T-helper 17 cell (primary cell): ENCODE results near the gene INTS7. TPM values are rescaled to one million over a fixed set of nuclear protein-coding genes. Genes with fewer than 3 reads are reported as not detected.
"Not testable (repeated sequence)": the region's sequence is repeated elsewhere in the genome, so short reads cannot be mapped to it uniquely, and the experiment has no call there.

Source experiments
- ATAC-seq: fragments of 150-1000 bp; cut with Tn5 transposase; 2 replicates; pipeline ENCODE4 v1.10.0; 2021; ENCODE audit warnings: mild to moderate bottlenecking, moderate library complexity
- DNase-seq, 3 donors: peaks; one replicate each; pipeline versions ENCODE4 v3.0.0 to v3.0.0-alpha.2; 2020 to 2021
- H3K9me3 ChIP-seq: one replicate; pipeline ENCODE4 v1.7.0; 2013; ENCODE audit warnings: low read length, mild to moderate bottlenecking; ENCODE audit not compliant: control insufficient read depth, poor library complexity, severe bottlenecking
- H3K27ac Mint-ChIP-seq: one replicate; pipeline ENCODE4 v1.8.0; 2022; ENCODE audit warnings: mild to moderate bottlenecking, moderate library complexity, mixed read lengths
- H3K27me3 Mint-ChIP-seq: one replicate; pipeline ENCODE4 v1.8.0; 2022; ENCODE audit warnings: mixed read lengths
- H3K36me3 Mint-ChIP-seq: one replicate; pipeline ENCODE4 v1.8.0; 2022; ENCODE audit warnings: low read depth, mixed read lengths
- H3K4me1 Mint-ChIP-seq: one replicate; pipeline ENCODE4 v1.8.0; 2022; ENCODE audit warnings: mild to moderate bottlenecking, mixed read lengths
- H3K4me3 Mint-ChIP-seq: one replicate; pipeline ENCODE4 v1.8.0; 2022; ENCODE audit warnings: mild to moderate bottlenecking, moderate library complexity, mixed read lengths
- total RNA-seq, 4 donors: library from RNA in 2 of 4; stranded (reverse) in 2 of 4; gene quantifications; one replicate each; pipeline ENCODE4 v1.2.3 and lab custom pipeline; 2022 to 2026

INTS7 gene
- total RNA-seq, 2 donors from 2014 or later: 9.2 to 9.5 TPM

DNA sequence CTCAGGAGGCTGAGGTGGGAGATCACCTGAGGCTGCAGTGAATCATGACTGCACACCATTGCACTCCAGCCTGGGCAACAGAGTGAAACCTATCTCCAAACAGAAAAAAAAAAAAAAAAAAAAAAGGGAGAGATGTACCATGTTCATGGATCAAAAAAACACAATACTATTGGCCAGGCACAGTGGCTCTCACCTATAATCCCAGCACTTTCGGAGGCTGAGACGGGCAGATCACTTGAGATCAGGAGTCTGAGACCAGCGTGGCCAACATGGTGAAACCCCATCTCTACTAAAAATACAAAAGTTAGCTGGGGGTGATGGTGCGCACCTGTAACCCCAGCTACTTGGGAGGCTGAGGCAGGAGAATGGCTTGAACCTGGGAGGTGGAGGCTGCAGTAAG, 37.9 kb downstream of the INTS7 start:
- ATAC-seq, DNase-seq, H3K9me3 ChIP-seq, H3K27me3 Mint-ChIP-seq, H3K4me3 Mint-ChIP-seq, H3K36me3 Mint-ChIP-seq, H3K27ac Mint-ChIP-seq: not testable (repeated sequence)
- H3K4me1 Mint-ChIP-seq: peaks cover 11% of the 10 kb centered on the region

- DNase-seq (no peak), ATAC-seq (no peak)
- peak overlapping the region; percentile 65 for H3K27ac Mint-ChIP-seq
- H3K4me3 Mint-ChIP-seq: no peak overlapping the region
- peaks cover 14% of the 10 kb centered on the region for H3K4me1 Mint-ChIP-seq
- H3K9me3 ChIP-seq: no peaks in the 10 kb centered on the region
- peaks cover 12% of the 10 kb centered on the region for H3K36me3 Mint-ChIP-seq
- no peaks in the 10 kb centered on the region for H3K27me3 Mint-ChIP-seq
These were observed 43.7 kb downstream of the INTS7 start for GRCh38 chr1:211991695-211992094.

DNA sequence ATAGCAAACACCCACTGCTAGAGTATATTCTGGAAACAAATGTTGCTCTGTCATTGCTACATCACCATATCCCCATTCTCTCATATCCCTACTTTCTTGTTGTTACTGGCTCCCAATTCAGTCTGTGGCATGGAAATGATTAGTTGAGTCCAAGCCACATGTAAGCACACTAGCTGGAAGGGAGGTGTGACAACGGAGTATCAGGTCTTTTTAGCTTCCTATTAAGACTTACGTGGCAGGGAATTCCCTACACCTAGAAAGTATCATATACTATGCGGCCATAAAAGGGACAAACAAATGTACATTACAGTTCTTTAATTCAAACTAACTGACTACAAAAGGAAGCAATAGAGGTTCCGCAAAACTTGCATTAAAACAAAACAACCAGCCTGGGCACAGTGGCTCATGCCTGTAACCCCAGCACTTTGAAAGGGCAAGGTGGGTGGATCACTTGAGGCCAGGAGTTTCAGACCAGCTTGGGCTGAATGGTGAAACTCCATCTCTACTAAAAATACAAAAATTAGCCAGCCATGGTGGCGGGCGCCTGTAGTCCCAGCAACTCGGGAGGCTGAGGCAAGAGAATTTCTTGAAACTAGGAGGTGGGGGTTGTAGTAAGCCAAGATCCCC, 48.6 kb downstream of the INTS7 start:
- peaks cover 9% of the 10 kb centered on the region for H3K36me3 Mint-ChIP-seq
- H3K9me3 ChIP-seq: no peaks in the 10 kb centered on the region
- ATAC-seq (no peak), DNase-seq (no peak)
- no peaks in the 10 kb centered on the region for H3K27me3 Mint-ChIP-seq
- H3K27ac Mint-ChIP-seq: no peak overlapping the region
- peaks cover 9% of the 10 kb centered on the region for H3K4me1 Mint-ChIP-seq
- H3K4me3 Mint-ChIP-seq: no peak overlapping the region

- peaks cover 3% of the 10 kb centered on the region for H3K4me1 Mint-ChIP-seq
- no peak overlapping the region for H3K4me3 Mint-ChIP-seq
- H3K27ac Mint-ChIP-seq: no peak overlapping the region
- no peaks in the 10 kb centered on the region for H3K27me3 Mint-ChIP-seq
- H3K36me3 Mint-ChIP-seq: peaks cover 5% of the 10 kb centered on the region
- no peak for DNase-seq
- no peaks in the 10 kb centered on the region for H3K9me3 ChIP-seq
- ATAC-seq: no peak
These were observed 49.6 kb downstream of the INTS7 start for GRCh38 chr1:211985556-211986264.

GRCh38 chr1:211978596-211978995, 56.8 kb downstream of the INTS7 start:
- H3K9me3 ChIP-seq: no peaks in the 10 kb centered on the region
- H3K4me3 Mint-ChIP-seq: no peak overlapping the region
- no peak for DNase-seq
- no peaks in the 10 kb centered on the region for H3K27me3 Mint-ChIP-seq
- ATAC-seq: no peak
- H3K27ac Mint-ChIP-seq: no peak overlapping the region
- H3K4me1 Mint-ChIP-seq: peaks cover 1% of the 10 kb centered on the region
- H3K36me3 Mint-ChIP-seq: peaks cover 9% of the 10 kb centered on the region

DNA sequence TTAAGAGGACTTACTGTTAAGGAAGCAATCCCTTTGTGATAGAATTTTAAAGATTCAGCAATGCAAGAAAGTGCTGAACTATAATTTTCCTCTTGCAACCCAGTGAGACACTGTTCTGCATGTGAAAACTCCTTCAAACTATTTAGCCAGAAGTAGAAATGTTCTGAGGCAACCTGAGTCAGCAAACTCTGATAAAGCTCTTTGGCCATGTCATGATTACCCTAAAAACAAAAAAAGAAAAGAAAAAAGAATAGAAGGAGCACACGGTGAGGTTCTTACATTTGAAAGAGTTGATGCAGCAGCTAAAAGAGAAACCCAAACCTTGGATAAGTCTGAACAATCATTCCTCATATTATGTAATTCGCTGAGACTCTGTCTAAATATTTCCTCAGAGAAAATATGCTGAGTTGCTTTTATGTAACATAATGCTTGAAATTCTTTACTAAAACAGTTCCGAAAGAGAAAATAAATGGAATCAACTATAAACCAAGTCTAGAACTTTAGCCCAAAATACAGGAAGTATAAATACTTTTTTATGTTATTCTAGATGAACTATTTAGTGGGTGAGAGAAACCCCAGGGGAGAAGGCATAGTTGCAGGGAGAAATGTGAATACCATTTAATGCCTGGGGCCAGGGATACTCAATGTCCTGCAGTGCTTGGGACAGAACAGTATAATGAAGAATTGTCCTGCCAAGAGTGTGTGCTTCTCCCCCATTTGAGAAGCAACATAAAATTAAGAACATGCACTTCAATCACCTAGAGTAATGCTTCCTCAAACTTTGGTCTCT, 60.0 kb downstream of the INTS7 start:
- ATAC-seq (no peak), DNase-seq (no peak)
- no peak overlapping the region for H3K4me3 Mint-ChIP-seq
- no peaks in the 10 kb centered on the region for H3K9me3 ChIP-seq
- peaks cover 4% of the 10 kb centered on the region for H3K4me1 Mint-ChIP-seq
- H3K36me3 Mint-ChIP-seq: peaks cover 9% of the 10 kb centered on the region
- H3K27ac Mint-ChIP-seq: peak overlapping the region; percentile 34
- H3K27me3 Mint-ChIP-seq: no peaks in the 10 kb centered on the region

GRCh38 chr1:211973541-211973940, 61.8 kb downstream of the INTS7 start:
- DNase-seq: no peak
- H3K9me3 ChIP-seq: no peaks in the 10 kb centered on the region
- ATAC-seq: no peak
- Mint-ChIP-seq H3K27ac (no peak overlapping the region), H3K36me3 (peaks cover 2% of the 10 kb centered on the region), H3K4me1 (peaks cover 4% of the 10 kb centered on the region), H3K4me3 (no peak overlapping the region), H3K27me3 (no peaks in the 10 kb centered on the region)

DNA sequence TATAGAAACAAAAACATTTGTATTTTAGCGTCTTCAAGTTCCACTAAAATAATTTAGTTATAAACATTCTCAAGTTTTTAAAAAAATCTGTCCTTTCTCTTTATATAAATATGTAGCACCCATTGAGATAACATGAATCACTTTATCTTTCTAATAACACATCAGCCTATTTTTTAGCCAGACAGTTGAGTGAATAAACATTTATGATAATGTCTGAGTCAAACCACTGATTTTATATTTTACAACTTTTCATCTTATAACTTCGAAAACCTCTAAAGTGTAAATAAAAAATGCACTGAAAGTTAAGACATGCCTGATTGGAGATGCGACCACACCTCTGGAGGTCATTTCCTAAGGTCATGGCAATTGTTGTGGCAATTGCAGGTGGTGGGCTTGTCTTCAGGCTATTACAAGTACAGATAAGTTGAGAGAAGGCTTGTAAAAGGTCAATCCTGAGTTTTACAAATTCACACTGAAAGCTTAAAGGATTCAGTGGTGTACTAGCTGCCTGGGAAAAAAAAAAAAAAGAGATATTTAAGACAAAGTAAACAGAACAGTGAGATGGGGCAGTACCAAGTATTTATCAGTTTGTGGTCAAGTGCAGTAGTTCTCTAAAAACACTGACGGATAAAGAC, 67.0 kb downstream of the INTS7 start:
- ATAC-seq (no peak), DNase-seq (no peak)
- H3K27me3 Mint-ChIP-seq: no peaks in the 10 kb centered on the region
- H3K9me3 ChIP-seq: no peaks in the 10 kb centered on the region
- no peak overlapping the region for H3K27ac Mint-ChIP-seq
- H3K36me3 Mint-ChIP-seq: peaks cover 2% of the 10 kb centered on the region
- H3K4me1 Mint-ChIP-seq: peaks cover 3% of the 10 kb centered on the region
- no peak overlapping the region for H3K4me3 Mint-ChIP-seq

DNA sequence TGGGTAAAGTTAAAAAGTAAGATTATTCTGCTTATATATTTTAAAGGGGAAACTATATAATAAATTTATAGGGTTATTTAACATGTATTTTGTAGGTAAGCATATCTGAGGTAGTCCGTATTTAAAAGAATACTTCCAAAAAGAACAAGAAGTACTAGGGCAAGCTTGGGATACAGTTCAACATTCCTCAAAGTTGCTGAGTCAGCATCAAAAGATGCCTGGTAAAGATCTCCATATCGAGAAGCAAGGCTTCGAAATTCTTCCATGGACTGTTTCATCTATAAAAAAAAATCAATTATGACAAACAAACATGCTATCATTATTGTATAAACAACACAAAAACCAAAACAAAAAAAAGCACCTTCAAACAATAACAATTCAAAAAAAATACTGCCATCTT, 67.7 kb downstream of the INTS7 start:
- Mint-ChIP-seq H3K4me1 (peaks cover 3% of the 10 kb centered on the region), H3K27me3 (no peaks in the 10 kb centered on the region)

DNA sequence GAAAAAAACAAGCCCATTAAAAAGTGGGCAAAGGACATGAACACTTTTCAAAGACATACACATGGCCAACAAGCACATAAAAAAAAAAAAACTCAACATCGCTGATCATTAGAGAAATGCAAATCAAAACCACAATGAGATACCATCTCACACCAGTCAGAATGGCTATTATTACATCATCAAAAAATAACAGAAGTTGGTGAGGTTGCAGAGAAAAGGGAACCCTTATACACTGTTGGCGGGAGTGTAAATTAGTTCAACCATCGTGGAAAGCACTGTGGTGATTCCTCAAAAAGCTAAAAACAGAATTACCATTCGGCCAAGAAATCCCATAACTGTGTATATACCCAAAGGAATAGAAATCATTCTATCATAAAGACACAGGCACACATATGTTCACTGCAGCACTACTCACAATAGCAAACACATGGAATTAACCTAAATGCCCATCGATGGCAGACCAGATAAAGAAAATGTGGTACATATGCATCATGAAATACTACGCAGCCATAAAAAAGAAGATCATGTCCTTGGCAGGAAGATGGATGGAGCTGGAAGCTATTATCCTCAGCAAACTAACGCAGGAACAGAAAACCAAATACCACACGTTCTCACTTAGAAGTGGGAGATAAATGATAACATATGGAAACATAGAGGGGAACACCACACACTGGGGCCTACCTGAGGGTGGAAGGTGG, 70.1 kb downstream of the INTS7 start:
- Mint-ChIP-seq H3K27me3 (no peaks in the 10 kb centered on the region), H3K36me3 (peaks cover 5% of the 10 kb centered on the region), H3K4me1 (peaks cover 4% of the 10 kb centered on the region), H3K27ac (no peak overlapping the region), H3K4me3 (no peak overlapping the region)
- ATAC-seq: no peak
- no peaks in the 10 kb centered on the region for H3K9me3 ChIP-seq
- DNase-seq: no peak

More for the DNA sequence above, 67.7 kb downstream of the INTS7 start:
- Mint-ChIP-seq H3K4me3 (no peak overlapping the region), H3K36me3 (peaks cover 2% of the 10 kb centered on the region), H3K27ac (no peak overlapping the region)
- ATAC-seq (no peak), DNase-seq (no peak)
- no peaks in the 10 kb centered on the region for H3K9me3 ChIP-seq

GRCh38 chr1:211959680-211960079, 75.7 kb downstream of the INTS7 start:
- DNase-seq: no peak
- H3K9me3 ChIP-seq: no peaks in the 10 kb centered on the region
- no peak for ATAC-seq
- Mint-ChIP-seq H3K36me3 (peaks cover 5% of the 10 kb centered on the region), H3K27ac (no peak overlapping the region), H3K27me3 (no peaks in the 10 kb centered on the region), H3K4me3 (no peak overlapping the region), H3K4me1 (peaks cover 7% of the 10 kb centered on the region)

DNA sequence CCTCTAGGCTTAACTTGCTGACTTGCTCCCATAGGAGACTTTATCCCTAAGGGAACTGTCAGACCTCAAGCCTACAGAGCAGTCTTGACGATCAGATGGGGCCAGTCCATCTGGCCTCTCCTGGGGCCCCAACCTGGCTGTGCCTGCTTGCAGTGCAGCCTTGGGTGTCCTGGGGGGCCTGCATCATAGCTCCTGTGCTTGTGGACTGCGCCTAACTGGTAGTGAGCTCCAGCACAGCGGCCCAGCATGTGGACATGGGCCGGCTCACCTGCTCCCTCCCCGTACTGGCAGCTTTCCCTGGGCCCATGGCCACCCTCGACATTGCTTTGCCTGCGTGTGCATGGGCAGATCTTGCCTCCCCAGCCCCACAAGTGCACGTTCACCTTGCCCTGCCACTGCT, 76.1 kb downstream of the INTS7 start:
- ATAC-seq (no peak), DNase-seq (no peak)
- Mint-ChIP-seq H3K4me3 (no peak overlapping the region), H3K27me3 (no peaks in the 10 kb centered on the region), H3K27ac (no peak overlapping the region), H3K4me1 (peaks cover 7% of the 10 kb centered on the region), H3K36me3 (peaks cover 5% of the 10 kb centered on the region)
- H3K9me3 ChIP-seq: no peaks in the 10 kb centered on the region

DNA sequence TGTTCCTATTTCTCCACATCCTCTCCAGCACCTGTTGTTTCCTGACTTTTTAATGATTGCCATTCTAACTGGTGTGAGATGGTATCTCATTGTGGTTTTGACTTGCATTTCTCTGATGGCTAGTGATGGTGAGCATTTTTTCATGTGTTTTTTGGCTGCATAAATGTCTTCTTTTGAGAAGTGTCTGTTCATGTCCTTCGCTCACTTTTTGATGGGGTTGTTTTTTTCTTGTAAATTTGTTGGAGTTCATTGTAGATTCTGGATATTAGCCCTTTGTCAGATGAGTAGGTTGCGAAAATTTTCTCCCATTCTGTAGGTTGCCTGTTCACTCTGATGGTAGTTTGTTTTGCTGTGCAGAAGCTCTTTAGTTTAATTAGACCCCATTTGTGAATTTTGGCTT, 81.3 kb downstream of the INTS7 start:
- H3K27me3 Mint-ChIP-seq, H3K36me3 Mint-ChIP-seq, H3K4me1 Mint-ChIP-seq, H3K9me3 ChIP-seq, H3K4me3 Mint-ChIP-seq, DNase-seq, ATAC-seq, H3K27ac Mint-ChIP-seq: not testable (repeated sequence)
